ENCODE data around the gene CNTFR. TPM values are rescaled to one million over a fixed set of nuclear protein-coding genes. Genes with fewer than 3 reads are reported as not detected.

The CNTFR gene
- total RNA-seq, 1 experiment from 2014 or later: 2.7 TPM

GRCh38 chr9:34507556-34507955 is 82.0 kb downstream of the CNTFR start:
- Histone ChIP-seq H3K36me3 (ENCODE audit: control insufficient read depth, insufficient read depth, low read length) (no peaks in the 10 kb centered on the region), H3K4me1 (ENCODE audit: control insufficient read depth, insufficient read depth, low read length) (peaks cover 9% of the 10 kb centered on the region; the same call in 1 of the 2 replicates), H3K9me3 (ENCODE audit: control insufficient read depth, insufficient read depth, low read depth, low read length) (no peaks in the 10 kb centered on the region), H3K27ac (ENCODE audit: low read length) (no peak overlapping the region), H3K4me3 (ENCODE audit: low read depth in 2 of 2, low read length in 2 of 2) (no peak overlapping the region), H3K27me3 (ENCODE audit: control insufficient read depth, insufficient read depth, low read length) (no peaks in the 10 kb centered on the region)
- in situ Hi-C loops (cut with HindIII; ENCODE audit: low pct_unique_long_range_greater_than_20kb, low sequenced_read_pairs): no loop called here
- DNase-seq (ENCODE audit: low read depth, low spot score): no peak
- POLR2A ChIA-PET: no interaction called here
- ATAC-seq: no peak
- CTCF ChIA-PET: no interaction called here
- intact Hi-C loops (cut with micrococcal nuclease; ENCODE audit: unreplicated experiment): no loop called here
- no peak for TF ChIP-seq TCF7L2 (IDR thresholded peaks at IDR 0.05; ENCODE audit: low read depth, low read length)
- TF ChIP-seq, protein P1, sequence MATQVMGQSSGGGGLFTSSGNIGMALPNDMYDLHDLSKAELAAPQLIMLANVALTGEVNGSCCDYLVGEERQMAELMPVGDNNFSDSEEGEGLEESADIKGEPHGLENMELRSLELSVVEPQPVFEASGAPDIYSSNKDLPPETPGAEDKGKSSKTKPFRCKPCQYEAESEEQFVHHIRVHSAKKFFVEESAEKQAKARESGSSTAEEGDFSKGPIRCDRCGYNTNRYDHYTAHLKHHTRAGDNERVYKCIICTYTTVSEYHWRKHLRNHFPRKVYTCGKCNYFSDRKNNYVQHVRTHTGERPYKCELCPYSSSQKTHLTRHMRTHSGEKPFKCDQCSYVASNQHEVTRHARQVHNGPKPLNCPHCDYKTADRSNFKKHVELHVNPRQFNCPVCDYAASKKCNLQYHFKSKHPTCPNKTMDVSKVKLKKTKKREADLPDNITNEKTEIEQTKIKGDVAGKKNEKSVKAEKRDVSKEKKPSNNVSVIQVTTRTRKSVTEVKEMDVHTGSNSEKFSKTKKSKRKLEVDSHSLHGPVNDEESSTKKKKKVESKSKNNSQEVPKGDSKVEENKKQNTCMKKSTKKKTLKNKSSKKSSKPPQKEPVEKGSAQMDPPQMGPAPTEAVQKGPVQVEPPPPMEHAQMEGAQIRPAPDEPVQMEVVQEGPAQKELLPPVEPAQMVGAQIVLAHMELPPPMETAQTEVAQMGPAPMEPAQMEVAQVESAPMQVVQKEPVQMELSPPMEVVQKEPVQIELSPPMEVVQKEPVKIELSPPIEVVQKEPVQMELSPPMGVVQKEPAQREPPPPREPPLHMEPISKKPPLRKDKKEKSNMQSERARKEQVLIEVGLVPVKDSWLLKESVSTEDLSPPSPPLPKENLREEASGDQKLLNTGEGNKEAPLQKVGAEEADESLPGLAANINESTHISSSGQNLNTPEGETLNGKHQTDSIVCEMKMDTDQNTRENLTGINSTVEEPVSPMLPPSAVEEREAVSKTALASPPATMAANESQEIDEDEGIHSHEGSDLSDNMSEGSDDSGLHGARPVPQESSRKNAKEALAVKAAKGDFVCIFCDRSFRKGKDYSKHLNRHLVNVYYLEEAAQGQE (IDR thresholded peaks at IDR 0.05; ENCODE audit: insufficient read depth in 1 of 2, low read depth in 2 of 2, low read length in 1 of 2): no peak
- no peak for TF ChIP-seq SIN3A (IDR thresholded peaks at IDR 0.05; ENCODE audit: borderline replicate concordance, insufficient read depth, low read depth, low read length)
- no peak for TF ChIP-seq POLR2AphosphoS5 (IDR thresholded peaks at IDR 0.05; ENCODE audit: low read depth, low read length)
- no peak for TF ChIP-seq CTCF (IDR thresholded peaks at IDR 0.05)
- BruUV-seq (replicated peaks): no TSS peak

DNA sequence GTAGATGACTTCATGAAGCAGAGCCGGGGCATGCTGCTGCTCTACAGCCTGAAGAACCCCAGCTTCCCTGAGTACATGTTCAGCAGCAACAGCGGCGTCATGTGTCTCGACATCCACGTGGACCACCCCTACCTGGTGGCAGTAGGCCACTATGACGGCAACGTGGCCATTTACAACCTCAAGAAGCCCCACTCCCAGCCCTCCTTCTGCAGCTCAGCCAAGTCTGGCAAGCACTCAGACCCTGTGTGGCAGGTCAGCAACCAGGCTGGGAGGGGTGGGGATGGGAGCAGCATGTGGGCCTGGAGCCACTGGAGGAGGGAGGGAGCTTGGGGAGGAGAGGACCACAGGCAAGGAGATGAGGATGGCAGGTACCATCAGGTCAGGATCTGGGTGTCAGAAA is 82.9 kb downstream of the CNTFR start:
- intact Hi-C loops (cut with micrococcal nuclease; ENCODE audit: unreplicated experiment): no loop called here
- CTCF ChIA-PET: interaction anchor here (0.6 kb wide), 1 partner anchor 66 kb away, joined by 6 read pairs; no protein-coding TSS in a partner anchor

More for the DNA sequence above, 82.9 kb downstream of the CNTFR start:
- H3K27ac ChIP-seq (ENCODE audit: low read length): no peak overlapping the region
- DNase-seq (ENCODE audit: low read depth, low spot score): no peak
- no TSS peak for BruUV-seq (replicated peaks)
- H3K4me1 ChIP-seq (ENCODE audit: control insufficient read depth, insufficient read depth, low read length): peaks cover 14% of the 10 kb centered on the region
- H3K9me3 ChIP-seq (ENCODE audit: control insufficient read depth, insufficient read depth, low read depth, low read length): no peaks in the 10 kb centered on the region
- H3K27me3 ChIP-seq (ENCODE audit: control insufficient read depth, insufficient read depth, low read length): no peaks in the 10 kb centered on the region
- no peak for ATAC-seq
- TF ChIP-seq CTCF (IDR thresholded peaks at IDR 0.05) (no peak), POLR2AphosphoS5 (IDR thresholded peaks at IDR 0.05; ENCODE audit: low read depth, low read length) (no peak), SIN3A (IDR thresholded peaks at IDR 0.05; ENCODE audit: borderline replicate concordance, insufficient read depth, low read depth, low read length) (no peak), TCF7L2 (IDR thresholded peaks at IDR 0.05; ENCODE audit: low read depth, low read length) (no peak)
- TF ChIP-seq, protein P1 (IDR thresholded peaks at IDR 0.05; ENCODE audit: insufficient read depth in 1 of 2, low read depth in 2 of 2, low read length in 1 of 2): no peak
- in situ Hi-C loops (cut with HindIII; ENCODE audit: low pct_unique_long_range_greater_than_20kb, low sequenced_read_pairs): no loop called here
- H3K36me3 ChIP-seq (ENCODE audit: control insufficient read depth, insufficient read depth, low read length): no peaks in the 10 kb centered on the region
- H3K4me3 ChIP-seq (ENCODE audit: low read depth in 2 of 2, low read length in 2 of 2): no peak overlapping the region
- POLR2A ChIA-PET: interaction anchor here (0.5 kb wide), 1 partner anchor 97 kb away, joined by 4 read pairs; no protein-coding TSS in a partner anchor
